ENCODE data around the gene KIAA1586.

DNA sequence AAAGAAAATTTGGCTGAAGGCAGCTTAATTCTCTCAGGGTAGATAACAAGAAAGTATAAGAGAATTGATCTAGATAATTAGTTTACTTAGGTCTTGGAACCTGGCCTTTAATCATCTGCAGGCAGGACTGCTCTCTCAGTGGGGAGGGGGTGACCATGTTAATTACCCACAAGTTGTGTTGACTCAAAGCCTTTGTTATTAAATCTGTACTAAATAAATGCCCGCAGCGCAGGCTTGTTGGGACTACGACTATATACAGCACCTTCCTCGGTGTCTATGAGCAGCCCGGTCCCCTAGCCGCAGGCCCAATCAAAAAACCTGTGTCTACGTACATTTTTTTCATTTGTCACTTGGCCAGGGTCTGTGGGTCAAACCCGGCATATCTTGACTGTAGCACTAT, 27.9 kb downstream of the KIAA1586 start:
- no peak for TF ChIP-seq CTCF (IDR thresholded peaks at IDR 0.05)
- no peak for TF ChIP-seq ZFX (IDR thresholded peaks at IDR 0.05; ENCODE audit: borderline replicate concordance)
